ENCODE measurements around the gene EHD1. TPM values are rescaled to one million over a fixed set of nuclear protein-coding genes. Genes with fewer than 3 reads are reported as not detected.
"Not testable (repeated sequence)": the region's sequence is repeated elsewhere in the genome, so short reads cannot be mapped to it uniquely, and the experiment has no call there.

Gene EHD1
- total RNA-seq, 1 donor from 2014 or later, result 64.5 TPM

DNA sequence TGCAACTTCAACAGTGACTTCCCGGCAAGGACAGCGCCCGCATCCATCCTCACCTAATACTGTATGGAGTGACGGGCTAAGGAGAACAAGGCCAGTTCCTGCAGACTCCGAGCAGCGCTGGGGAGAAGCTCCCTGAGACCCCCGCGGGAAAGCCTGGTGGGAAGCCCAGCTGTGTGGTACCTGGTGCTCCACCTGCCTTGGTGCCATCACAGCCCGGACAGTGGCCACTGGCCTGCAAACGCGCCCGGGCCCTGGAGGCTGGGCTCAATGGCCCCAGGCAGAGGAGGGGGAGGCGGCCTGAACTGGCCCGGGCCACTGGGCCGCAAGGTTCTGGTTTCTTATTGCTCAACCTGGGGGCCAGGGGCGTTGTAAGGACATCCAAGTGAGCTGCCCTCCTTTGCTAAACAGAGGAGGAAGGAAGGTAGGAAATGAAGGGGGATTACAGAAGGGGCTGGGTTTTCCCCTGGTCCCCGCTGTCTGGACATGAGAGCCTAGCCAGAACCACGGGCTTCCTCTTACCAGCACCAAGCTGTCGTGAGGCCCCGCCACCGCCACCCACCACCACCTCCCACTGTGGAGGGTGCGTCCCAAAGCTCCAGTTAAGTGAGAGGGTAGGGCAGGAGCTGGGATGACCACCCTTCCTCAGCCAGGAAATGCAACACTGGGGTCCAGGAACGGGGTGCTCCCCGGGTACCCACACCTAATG is 25.5 kb downstream of the EHD1 start:
- ATAC-seq, result no peak
- no peak for DNase-seq (ENCODE audit: low spot score)
- intact Hi-C loops (cut with DNase I), result no loop called here

DNA sequence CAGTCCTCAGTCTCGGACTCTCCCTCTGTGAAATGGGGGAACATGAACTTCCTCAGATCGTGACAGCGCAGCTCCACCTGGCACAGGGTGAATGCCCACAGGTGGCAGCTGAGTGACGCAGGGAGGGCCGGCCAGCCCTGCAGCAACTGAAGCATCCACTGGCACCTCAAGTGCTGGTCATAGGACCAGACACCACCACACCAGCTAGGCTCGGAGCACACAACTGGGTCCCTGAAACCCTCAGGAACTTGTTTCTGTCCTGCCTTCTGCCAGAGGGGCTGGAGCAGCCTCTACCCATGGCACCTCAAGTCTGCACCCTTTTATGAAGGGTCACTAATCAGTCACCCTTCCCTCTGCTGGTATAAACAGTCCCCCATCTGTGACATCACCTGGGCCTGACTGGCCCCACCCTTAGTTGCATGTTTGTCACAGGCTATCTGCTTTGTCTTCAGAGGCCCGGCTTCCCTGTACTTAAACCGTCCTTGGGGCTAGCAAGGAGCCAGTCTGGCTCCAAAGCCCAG is 26.5 kb downstream of the EHD1 start:
- ATAC-seq (no peak), DNase-seq (ENCODE audit: low spot score) (no peak)
- intact Hi-C loops (cut with DNase I), result no loop called here

- ATAC-seq, result no peak
- intact Hi-C loops (cut with DNase I), result no loop called here
- DNase-seq (ENCODE audit: low spot score), result no peak
These were observed 27.3 kb downstream of the EHD1 start for GRCh38 chr11:64850979-64851567.

- ATAC-seq, result no peak
- no peak for DNase-seq (ENCODE audit: low spot score)
- intact Hi-C loops (cut with DNase I), result loop anchor here (5.0 kb wide), 1 partner anchor 43 kb away; no protein-coding TSS in a partner anchor
These were observed 28.6 kb downstream of the EHD1 start for GRCh38 chr11:64849598-64850356.

DNA sequence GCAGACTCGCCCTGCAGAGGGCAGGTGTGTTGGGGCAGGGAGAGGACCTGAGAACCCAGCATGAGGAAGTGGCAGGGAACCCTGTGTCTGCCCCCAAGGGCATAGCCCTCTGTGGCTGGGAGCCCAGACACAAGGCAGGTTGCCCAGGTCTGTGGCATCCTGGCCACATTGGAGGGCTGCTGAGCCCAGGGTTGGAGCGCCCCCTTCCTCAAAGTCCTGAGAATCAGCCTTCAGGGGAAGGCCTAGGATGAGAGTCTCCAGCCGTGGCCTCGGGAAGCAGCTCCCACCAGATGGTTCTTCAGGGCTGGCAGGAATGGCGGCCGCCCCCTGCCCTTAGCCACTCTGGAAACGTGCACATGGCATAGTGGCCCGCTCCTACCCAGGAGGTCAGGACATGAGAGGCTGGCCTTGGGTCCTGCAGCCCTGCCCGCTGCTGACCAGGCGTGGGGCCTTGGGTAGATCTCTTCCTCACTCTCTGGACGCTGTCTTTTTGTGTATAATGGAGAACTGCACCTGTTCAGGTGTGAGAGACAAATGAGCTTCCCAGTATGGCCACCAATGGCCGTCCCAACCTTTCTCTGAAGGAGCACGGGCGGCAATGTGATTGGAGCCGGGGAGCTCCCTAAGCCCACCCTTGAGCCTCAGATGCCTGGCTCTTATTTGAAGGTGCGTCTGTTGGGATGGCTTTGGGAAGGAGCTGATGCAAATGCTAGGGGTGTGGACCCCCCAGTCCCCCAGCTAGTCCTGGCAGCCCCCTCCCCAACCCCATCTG is 29.4 kb downstream of the EHD1 start:
- intact Hi-C loops (cut with DNase I), result loop anchor here (5.0 kb wide), 1 partner anchor 43 kb away; no protein-coding TSS in a partner anchor
- DNase-seq (ENCODE audit: low spot score), result no peak
- no peak for ATAC-seq

- DNase-seq (ENCODE audit: low spot score) (no peak), ATAC-seq (no peak)
- intact Hi-C loops (cut with DNase I), result loop anchor here (5.0 kb wide), 1 partner anchor 44 kb away; no protein-coding TSS in a partner anchor
These were observed 30.1 kb downstream of the EHD1 start for GRCh38 chr11:64848214-64848825.

GRCh38 chr11:64846998-64847666 is 31.3 kb downstream of the EHD1 start:
- DNase-seq (ENCODE audit: low spot score), result peak; percentile 97
- peak; percentile 90 for ATAC-seq
- intact Hi-C loops (cut with DNase I), result loop anchor here (5.0 kb wide), 1 partner anchor 45 kb away; no protein-coding TSS in a partner anchor

DNA sequence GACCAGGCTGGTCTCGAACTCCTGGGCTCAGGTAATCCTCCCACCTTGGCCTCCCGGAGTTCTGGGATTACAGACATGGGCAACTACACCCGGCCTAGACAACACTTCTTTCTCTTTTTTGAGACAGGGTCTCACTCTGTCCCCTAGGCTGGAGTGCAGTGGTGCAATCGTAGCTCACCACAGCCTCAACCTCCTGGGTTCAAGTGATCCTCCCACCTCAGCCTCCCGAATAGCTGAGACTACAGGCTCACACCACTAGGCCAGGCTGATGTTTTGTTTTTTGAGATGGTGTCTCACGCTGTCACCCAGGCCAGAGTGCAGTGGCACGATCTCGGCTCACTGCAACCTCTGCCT is 32.7 kb downstream of the EHD1 start:
- DNase-seq (ENCODE audit: low spot score); ATAC-seq: not testable (repeated sequence)
- intact Hi-C loops (cut with DNase I), result loop anchor here (5.0 kb wide), 1 partner anchor 47 kb away; no protein-coding TSS in a partner anchor

DNA sequence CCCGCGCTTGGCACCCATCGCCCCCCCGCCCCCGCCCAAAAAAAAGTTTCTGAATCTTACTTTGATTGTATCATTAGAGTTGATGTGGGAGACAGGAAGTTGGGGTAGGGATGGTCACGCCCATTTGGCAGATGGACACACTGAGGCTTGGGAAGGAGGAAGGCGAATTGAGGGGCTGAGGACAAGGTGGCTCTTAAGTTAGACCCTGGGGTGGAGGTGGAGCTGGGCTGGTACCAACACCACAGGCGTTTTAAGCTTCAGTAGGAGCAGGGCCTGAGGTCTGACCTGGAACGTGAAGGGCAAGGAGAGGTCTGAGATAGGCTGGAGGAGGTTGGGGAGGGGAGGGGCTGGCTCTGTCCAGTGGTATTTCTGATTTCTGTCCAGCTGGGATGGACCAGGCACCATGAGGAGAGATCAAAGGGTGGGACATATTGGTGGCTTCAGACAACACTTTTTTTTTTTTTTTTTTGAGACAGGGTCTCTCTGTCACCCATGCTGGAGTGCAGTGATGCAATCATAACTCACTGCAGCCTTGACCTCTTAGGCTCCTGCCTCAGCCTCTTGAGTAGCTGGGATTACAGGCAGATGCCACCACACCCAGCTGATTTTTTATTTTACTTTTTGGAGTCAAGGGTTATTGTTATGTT is 33.2 kb downstream of the EHD1 start:
- DNase-seq (ENCODE audit: low spot score), result no peak
- ATAC-seq, result no peak

DNA sequence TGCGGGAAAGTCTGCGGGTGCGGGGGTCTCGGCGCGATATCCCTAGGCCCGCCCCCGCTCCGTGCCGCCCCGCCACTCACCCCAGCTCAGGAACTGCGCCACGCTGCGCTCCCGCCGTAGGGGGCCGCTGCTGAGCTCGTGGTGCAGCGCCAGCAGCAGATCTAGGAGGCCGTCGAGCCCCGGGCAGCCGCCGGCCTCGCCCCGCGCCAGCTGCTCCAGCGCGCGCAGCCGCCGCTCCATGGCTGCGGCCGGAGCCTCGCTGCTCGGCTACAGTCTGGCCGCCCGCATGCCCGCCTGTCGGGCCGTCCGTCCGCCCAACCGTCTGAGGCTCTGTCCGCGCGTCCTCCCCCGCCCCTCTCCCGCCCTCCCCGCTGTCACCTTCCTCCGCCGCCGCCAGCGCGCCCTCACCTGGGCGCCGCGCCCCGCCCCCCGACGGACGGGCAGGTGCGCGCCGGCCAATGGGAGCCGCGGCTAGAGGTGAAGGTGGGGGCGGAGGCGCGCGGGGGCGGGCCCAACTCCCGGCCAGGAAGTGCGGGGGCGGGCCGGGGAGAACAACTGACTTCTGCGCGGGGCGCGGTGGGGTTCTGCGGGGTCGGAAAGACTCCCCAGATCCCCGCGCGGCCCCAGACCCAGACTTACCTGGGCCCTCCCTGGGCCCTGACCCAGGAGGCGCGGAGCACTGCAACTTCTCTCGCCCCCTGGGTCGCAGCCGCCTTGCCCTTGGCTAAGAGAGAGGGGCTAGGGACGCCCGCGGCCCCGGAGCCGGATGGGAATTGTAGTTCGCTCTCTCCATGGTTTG is 33.9 kb downstream of the EHD1 start, which contains the start of gene CDC42BPG:
TSS of gene CDC42BPG (minus strand) at position 324 of the 799 bp plus-strand sequence. CDS start at position 240, 84 bp downstream.
- DNase-seq (ENCODE audit: low spot score) (no peak), ATAC-seq (peak; percentile 34)
- intact Hi-C loops (cut with DNase I), result loop anchor here (5.0 kb wide), 1 partner anchor 48 kb away; no protein-coding TSS in a partner anchor

More for the DNA sequence above, 33.2 kb downstream of the EHD1 start:
- intact Hi-C loops (cut with DNase I), result loop anchor here (5.0 kb wide), 1 partner anchor 47 kb away; no protein-coding TSS in a partner anchor

- intact Hi-C loops (cut with DNase I), result no loop called here
- no peak for DNase-seq (ENCODE audit: low spot score)
- no peak for ATAC-seq
These were observed 34.6 kb downstream of the EHD1 start for GRCh38 chr11:64843686-64844329.

GRCh38 chr11:64842851-64843685 is 35.4 kb downstream of the EHD1 start:
- intact Hi-C loops (cut with DNase I), result no loop called here
- ATAC-seq, result no peak

DNA sequence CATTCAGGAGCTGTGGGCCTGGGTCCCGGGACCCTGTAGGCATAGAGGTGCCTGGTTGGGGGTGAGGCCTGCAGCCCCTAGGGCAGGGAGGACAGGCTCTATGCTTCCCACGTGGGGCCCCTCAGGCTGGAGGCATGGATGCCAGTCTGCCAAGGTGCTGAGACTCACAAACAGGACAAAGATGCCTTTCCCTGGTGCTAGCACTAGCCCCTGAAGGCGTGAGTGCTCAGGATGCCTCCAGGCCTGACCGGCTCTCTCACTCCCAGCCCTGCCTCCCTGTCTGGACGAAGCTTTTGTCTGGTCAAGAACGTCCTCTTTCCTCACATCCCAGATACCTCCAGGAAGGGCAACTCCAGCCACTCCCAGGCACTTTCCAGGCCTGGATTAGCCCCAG is 36.1 kb downstream of the EHD1 start:
- intact Hi-C loops (cut with DNase I), result no loop called here
- DNase-seq (ENCODE audit: low spot score), result no peak
- ATAC-seq, result no peak

More at GRCh38 chr11:64842851-64843685, 35.4 kb downstream of the EHD1 start:
- no peak for DNase-seq (ENCODE audit: low spot score)

GRCh38 chr11:64841592-64842365 is 36.6 kb downstream of the EHD1 start:
- no peak for DNase-seq (ENCODE audit: low spot score)
- no peak for ATAC-seq
- intact Hi-C loops (cut with DNase I), result no loop called here

All from sciatic nerve (tissue), 2 donors.